ENCODE results near the gene ASH1L.
A peak's percentile ranks its signal among the peaks of the same experiment; 100 is the strongest.
"Not testable (repeated sequence)": the region's sequence is repeated elsewhere in the genome, so short reads cannot be mapped to it uniquely, and the experiment has no call there.

The ASH1L gene
- total RNA-seq, result 312 to 335 reads per million in 2 donors

- peak; percentile 91 for DNase-seq
Measured at GRCh38 chr1:155562581-155563376, at the start of gene ASH1L. ASH1L (minus strand) TSS chr1:155562803; CDS start chr1:155521519, 41,284 bp downstream.

GRCh38 chr1:155610257-155610647 is 47.6 kb upstream of the ASH1L start:
- DNase-seq, result not testable (repeated sequence)

GRCh38 chr1:155609515-155610256 is 47.1 kb upstream of the ASH1L start, which contains the start of gene MSTO1:
MSTO1 (plus strand) TSS chr1:155610218; CDS start chr1:155610249, 31 bp downstream.
- peak; percentile 71 for DNase-seq

- no peak for DNase-seq
Measured at GRCh38 chr1:155608888-155609225, 46.3 kb upstream of the ASH1L start.

GRCh38 chr1:155607708-155608107 is 45.1 kb upstream of the ASH1L start:
- no peak for DNase-seq

- DNase-seq, result not testable (repeated sequence)
Measured at GRCh38 chr1:155599828-155600572, 37.4 kb upstream of the ASH1L start.

GRCh38 chr1:155598842-155599331 is 36.3 kb upstream of the ASH1L start:
- DNase-seq, result no peak

GRCh38 chr1:155596864-155597263 is 34.3 kb upstream of the ASH1L start:
- no peak for DNase-seq

- DNase-seq, result not testable (repeated sequence)
Measured at GRCh38 chr1:155595877-155596474, 33.4 kb upstream of the ASH1L start.

GRCh38 chr1:155591770-155592169 is 29.2 kb upstream of the ASH1L start:
- no peak for DNase-seq

- not testable (repeated sequence) for DNase-seq
Measured at GRCh38 chr1:155590516-155591247, 28.1 kb upstream of the ASH1L start.

GRCh38 chr1:155589282-155589681 is 26.7 kb upstream of the ASH1L start:
- not testable (repeated sequence) for DNase-seq

- not testable (repeated sequence) for DNase-seq
Measured at GRCh38 chr1:155583846-155584245, 21.2 kb upstream of the ASH1L start.

- DNase-seq, result not testable (repeated sequence)
Measured at GRCh38 chr1:155575608-155576007, 13.0 kb upstream of the ASH1L start.

- no peak for DNase-seq
Measured at GRCh38 chr1:155574077-155574476, 11.5 kb upstream of the ASH1L start.

GRCh38 chr1:155570593-155570990 is 8.0 kb upstream of the ASH1L start:
- DNase-seq, result no peak

- no peak for DNase-seq
Measured at GRCh38 chr1:155569988-155570592, 7.5 kb upstream of the ASH1L start.

- DNase-seq, result not testable (repeated sequence)
Measured at GRCh38 chr1:155563377-155564022, 897 bp upstream of the ASH1L start.

- peak; percentile 60 for DNase-seq
Measured at GRCh38 chr1:155561779-155562580, 623 bp downstream of the ASH1L start.

GRCh38 chr1:155555915-155556314 is 6.7 kb downstream of the ASH1L start:
- no peak for DNase-seq

Measured in activated gamma-delta T cell (primary cell).